GM19240 (cell line): ENCODE data around the gene IQGAP2.
"Not testable (repeated sequence)": the region's sequence is repeated elsewhere in the genome, so short reads cannot be mapped to it uniquely, and the experiment has no call there.

ENCODE experiments used
- DNase-seq: peaks from one replicate; pipeline ENCODE4 v3.0.0; 2011; ENCODE audit warnings: low spot score; ENCODE audit not compliant: insufficient read length

Gene IQGAP2

DNA sequence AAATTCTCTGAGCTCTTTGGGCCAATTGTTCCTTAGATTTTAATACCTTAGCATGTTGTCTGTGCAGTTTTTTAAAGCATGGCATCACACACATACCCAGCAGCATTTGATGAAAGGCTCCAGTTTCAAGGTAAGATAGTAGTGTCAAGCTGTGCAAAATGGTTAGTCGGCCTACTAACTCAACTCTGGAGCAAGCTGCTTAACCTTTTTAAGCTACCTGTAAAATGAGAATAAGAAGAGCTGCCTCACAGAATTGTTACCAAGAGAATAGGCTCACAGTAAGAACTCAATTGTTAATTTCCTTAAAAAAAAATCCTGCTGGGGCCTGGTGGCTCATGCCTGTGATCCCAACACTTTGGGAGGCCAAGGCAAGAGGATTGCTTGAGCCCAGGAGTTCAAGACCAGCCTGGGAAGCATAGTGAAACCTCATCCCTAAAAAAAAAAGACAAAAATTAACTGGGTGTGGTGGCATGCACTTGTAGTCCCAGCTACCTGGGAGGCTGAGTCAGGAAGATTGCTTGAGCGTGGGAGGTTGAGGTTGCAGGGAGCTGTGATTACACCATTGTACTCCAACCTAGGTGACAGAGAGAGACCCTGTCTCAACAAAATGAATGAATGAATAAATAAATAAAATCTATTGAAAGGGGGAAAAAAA lies 96.5 kb downstream of the IQGAP2 start:
- no peak for DNase-seq

- DNase-seq = no peak
Measured at GRCh38 chr5:76500633-76501393, 97.7 kb downstream of the IQGAP2 start.

DNA sequence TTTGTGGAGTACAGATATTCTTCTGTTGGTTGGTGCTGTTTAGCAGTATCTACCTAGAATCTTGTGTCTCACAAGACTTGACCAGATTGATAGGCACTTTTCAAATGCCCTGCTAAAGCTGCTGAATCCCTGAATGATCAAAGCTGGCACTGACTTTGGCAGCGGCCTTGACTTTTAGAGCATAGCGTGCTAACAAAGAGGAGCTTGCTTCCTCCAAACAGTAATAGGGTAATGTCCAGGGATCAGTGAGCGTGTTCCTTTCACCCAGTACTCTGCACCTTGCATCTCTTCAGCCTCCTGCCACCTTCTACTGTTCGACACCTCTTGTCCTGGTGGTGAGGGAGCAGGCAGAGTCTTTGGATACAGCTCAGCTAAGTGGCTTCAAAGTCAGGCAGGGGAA lies 100.8 kb downstream of the IQGAP2 start:
- DNase-seq = no peak

GRCh38 chr5:76504901-76505564 lies 101.9 kb downstream of the IQGAP2 start:
- DNase-seq = no peak

- no peak for DNase-seq
Measured at GRCh38 chr5:76513476-76513875, 110.4 kb downstream of the IQGAP2 start.

GRCh38 chr5:76514292-76514691 lies 111.2 kb downstream of the IQGAP2 start:
- no peak for DNase-seq

- DNase-seq = no peak
Measured at GRCh38 chr5:76514713-76515112, 111.6 kb downstream of the IQGAP2 start.

GRCh38 chr5:76517334-76517733 lies 114.2 kb downstream of the IQGAP2 start:
- no peak for DNase-seq

GRCh38 chr5:76518246-76518645 lies 115.2 kb downstream of the IQGAP2 start:
- DNase-seq = not testable (repeated sequence)

- no peak for DNase-seq
Measured at GRCh38 chr5:76521240-76521758, 118.2 kb downstream of the IQGAP2 start.

GRCh38 chr5:76522103-76522935 lies 119.2 kb downstream of the IQGAP2 start:
- DNase-seq = no peak

DNA sequence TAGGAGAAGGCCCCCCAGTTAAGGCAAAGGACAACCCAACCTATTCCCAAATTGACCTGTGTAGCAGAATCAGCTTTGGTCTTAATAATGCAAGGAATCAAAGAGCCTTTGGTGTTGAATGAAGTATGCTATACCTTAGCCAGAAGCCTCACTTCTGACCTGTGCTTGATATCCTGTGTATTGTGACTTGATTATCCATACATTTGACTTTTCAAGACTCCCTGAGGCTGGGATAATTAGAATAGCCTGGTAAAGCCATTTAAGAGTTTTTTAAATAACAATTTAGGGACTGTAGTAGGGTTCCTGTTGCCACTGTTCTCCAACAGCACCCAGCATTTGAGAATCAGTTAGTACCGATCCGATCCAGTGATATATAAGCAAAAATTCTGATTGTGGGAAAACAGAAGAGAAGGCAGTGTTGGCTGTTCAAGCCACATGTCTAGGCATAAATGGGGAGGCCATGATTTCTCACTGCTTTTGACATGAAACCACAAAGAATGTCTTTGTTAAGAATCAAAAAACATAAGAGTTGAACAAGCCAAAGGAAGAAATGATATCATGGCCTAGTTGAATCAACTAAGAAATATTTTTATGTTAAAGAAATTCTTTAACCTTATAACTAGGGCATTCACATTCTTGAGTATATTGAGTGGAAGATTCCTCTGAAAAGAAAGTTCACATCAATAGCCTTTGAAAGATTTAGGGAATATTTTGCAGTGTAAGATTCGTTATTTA lies 121.2 kb downstream of the IQGAP2 start:
- no peak for DNase-seq

DNA sequence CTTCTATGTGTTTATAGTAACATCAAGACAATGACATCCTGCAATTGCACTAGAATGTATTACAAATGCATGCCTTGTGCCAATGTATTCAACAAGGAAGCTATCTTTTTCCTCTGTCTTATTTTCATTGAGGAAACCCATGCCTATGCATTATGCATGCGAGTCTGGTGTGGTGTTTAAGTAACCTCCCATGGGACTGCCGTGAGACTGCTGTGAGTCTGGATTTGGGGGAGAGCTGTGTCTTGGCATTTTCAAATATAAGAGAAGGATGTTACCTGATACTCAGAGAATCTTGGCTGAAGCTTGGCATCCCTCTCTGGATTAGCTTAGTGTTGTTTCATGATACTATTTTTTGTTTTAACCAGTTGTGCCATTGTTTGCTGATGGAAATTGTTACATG lies 121.8 kb downstream of the IQGAP2 start:
- no peak for DNase-seq

- DNase-seq = no peak
Measured at GRCh38 chr5:76525956-76526355, 122.9 kb downstream of the IQGAP2 start.

- DNase-seq = no peak
Measured at GRCh38 chr5:76526950-76527583, 124.0 kb downstream of the IQGAP2 start.

GRCh38 chr5:76527685-76528161 lies 124.6 kb downstream of the IQGAP2 start:
- no peak for DNase-seq

- no peak for DNase-seq
Measured at GRCh38 chr5:76528547-76529331, 125.7 kb downstream of the IQGAP2 start.

DNA sequence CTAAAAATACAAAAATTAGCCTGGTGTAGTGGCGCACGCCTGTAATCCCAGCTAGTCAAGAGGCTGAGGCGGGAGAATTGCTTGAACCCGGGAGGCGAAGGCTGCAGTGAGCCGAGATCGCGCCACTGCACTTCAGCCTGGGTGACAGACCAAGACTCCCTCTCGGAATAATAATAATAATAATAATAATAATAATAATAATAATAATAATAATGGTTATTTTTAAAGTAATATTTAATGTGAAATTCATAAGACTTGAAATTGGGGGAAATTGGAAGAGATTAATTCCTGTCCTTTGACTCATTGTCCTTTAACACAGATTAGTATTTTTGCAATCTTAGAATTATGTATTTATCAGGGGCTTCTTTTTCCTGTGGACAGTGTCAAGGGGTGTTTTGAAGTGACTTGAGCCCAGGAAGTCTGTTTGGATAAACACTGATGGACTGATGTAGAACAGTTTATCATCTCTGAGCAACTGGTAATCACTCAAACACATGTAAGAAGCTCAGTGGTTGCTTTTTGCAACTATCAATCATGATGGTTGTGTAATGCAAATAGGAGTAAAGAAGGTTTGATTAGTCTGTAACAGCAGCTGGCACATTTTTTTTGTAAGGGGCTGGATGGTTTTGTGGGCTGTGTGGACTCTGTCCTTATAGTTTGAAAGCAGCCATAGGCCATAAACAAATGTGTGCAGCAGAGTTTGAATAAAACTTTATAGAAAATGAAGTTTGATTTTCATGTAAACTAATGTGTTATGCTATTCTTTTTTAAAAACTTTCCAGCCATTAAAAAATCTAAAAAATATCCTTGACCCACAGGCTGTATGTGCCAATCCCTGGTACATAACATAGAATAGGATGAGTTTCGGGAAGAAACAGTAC lies 126.6 kb downstream of the IQGAP2 start:
- DNase-seq = no peak
